ENCODE measurements around the gene TMA7. TPM values are rescaled to one million over a fixed set of nuclear protein-coding genes. Genes with fewer than 3 reads are reported as not detected.
A peak's percentile ranks its signal among the peaks of the same experiment; 100 is the strongest.
"Not testable (repeated sequence)": the region's sequence is repeated elsewhere in the genome, so short reads cannot be mapped to it uniquely, and the experiment has no call there.

TMA7 gene
- total RNA-seq (2014; rRNA removed; shearing (Covaris generic)): 479 and 535 TPM in 2 replicates

DNA sequence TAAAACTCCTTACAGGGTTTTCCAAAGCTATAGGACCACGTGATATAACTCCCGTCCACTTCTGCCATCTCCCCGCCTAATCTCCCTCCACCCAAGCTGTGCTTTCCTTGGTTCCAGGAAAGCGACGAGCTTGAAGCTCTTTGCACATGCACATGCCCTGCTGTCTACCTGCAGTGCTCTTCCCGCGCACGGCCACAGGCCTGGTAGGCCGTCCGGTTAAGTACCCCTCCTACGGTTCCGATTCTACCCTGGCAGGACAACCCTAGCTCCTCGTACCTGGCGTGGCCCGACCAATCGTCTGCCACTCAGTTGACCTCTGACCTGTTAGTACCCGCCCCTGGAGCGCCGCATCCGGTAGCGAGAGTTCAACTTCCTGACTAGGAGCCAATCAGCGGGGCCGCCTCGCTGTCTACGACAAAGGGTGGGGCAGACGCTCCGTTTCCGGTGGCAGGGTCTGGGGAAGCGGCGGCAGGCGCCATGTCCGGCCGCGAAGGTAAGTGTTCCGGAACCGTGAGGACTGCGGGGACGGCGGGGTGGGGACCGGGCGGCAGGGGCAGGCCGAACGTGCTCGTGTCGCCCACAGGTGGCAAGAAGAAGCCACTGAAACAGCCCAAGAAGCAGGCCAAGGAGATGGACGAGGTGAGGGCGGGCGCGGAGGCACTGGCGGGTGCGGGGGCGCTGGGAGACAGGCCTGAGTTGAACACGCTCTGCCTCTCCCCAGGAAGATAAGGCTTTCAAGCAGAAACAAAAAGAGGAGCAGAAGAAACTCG, at the start of gene TMA7, which contains the start of gene CCDC51:
Gene TMA7, plus strand, starts transcription at position 438 of the 770 bp plus-strand sequence. Its CDS starts 40 bp downstream, at position 478.
Gene CCDC51, minus strand, starts transcription at position 300 of the 770 bp plus-strand sequence. CDS start 4,991 bp downstream, outside the sequence.
- DNase-seq (ENCODE audit: low read depth): peak; percentile 94

DNA sequence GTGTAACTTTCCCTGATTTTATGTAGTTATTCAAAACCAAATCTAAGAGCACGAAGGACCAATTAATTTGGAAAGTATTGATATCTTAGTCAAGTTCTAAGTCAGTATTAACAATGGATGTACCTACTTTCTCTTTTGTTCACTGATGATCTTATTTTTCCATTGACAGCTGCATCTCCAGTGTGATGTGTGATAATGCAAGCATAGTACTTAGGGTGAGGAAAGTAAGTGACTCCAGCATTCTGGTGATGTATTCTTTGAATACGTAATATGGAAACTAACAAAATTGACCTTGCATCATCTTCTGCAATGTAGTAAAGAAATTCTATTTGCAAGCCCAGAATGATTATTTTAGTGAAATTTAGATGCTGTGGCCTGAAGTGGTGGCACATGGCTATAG, 45.7 kb upstream of the TMA7 start:
- no peak for DNase-seq (ENCODE audit: low read depth)

DNA sequence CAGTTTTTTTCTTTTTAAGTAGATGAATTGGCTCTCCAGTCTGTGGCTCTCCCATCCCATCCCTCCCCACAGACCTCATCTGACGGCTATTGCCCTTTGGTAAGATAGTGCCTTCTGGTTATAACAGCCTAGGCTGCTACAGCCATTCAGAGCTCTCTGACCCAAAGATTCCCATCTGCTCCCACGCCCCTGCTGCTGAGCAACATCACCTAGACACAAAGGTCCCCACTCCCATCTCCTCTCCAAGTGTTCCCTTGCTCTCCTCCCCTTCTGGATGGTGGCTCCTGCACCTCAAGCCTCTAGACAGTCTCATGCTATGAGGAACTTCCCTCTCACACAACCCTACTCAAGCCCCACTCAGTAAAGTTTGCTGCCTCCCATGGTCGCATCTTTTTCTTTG, 44.3 kb upstream of the TMA7 start:
- no peak for DNase-seq (ENCODE audit: low read depth)

DNA sequence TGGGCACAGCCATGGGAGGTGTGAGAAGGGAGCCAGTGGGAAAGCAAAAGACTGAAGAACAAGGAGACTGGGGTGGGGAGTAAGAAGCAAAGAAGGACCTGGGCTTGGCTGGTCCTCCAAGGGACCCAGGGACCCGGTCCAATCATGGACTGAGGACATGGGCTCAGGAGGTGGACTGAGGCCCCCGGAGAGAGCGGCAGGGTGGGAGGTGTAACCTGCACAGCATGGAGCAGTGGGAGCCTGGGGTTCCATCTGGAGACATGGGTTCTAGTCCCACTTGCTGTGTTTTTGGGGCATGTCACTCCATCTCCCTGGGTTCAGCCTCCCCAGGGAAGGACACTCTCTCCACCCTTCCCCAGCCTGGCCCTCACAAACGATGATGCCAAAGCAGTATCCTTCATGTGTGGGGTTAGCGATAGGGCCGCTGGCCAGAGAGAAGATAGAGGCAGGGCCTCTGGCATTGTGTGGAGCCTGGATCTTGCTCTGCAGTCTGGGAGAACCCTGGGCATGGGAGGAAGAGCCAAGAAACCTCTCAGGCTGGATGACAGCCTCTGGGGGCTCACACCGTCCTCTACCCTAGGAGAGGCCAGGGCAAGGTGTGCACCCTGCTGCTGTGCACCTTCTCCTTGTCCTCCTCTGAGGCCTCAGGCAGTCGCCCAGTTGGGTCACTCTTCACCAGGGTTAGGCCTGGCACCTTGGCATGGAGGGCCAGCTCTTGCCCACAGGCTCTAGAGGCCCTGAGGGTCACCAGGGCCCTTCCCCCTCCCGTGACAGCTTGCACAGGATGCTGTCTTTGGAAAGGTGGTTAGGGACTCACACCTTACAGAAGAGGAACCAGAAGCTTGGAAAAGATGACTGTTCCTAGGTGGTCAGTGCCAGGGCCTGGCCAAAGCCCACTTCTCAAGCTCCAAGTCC, 42.0 kb upstream of the TMA7 start:
- no peak for DNase-seq (ENCODE audit: low read depth)

DNA sequence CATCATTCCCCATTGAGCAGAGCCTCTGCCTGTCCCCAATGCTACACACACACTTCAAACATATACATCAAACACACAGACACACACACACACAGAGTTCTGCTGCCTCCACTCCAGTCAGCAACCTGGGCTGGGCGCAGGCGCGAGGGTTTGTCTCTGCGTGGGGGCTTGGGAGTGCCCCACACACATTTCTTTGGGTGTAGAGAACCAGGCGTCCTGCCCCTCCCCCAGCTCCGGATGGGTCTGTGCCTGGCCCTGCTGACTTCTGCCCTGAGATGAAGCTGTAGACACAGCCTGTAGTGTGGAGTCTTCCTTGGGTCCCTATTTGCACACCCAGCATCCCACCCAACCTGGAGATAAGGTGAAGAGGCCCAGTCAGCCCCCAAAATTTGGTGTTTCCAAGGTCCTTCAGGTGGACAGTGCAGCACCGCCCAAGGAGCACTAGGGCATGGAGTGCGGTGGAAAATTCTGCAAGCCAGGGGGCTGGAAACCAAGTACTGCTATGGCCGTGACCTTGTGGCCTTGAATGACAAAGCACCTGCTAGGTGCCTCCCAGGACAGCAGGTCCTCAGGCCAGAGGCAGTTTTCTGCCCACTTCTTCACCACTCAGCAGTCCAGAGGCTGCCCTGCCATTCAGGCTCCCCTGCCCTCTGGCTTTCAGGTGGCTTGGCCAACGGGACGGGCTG, 41.2 kb upstream of the TMA7 start:
- no peak for DNase-seq (ENCODE audit: low read depth)

DNA sequence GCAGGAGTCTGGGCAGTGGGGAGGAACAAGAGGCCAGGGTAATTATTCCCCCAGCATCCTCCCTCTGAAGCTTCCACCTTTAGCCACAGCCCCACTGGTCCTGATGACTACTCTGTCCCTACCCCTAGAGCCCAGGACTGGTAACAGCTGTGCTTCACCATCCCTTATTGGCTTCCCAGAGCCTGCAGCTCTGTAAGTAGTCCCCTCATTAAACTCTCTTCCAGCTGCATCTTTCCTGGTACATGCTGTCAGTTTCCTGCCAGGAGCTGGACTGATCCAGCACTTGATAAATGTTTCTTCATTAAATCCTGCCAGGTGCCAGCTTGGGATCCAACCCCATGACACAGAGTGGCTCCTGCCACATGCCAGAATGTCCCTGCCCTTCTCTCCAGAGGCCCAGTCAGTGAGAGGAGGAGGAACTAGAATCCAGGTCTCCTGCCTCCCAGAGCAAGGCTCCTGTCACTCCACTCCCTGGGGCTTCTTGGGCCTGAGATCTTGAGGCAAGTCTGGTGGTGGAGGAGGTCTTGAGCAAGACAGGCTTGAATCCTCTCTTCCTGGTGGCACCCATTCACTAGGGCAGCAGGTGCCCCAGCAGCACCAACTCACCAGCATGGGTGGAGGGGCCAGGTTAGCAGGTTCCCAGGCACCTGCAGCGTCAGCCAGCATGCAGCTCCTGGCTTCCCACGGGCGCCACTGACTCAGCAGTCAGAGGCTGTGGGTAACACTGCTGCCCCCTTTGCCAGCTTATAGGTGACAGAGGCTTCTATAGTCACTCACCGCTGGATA, 40.5 kb upstream of the TMA7 start:
- no peak for DNase-seq (ENCODE audit: low read depth)

GRCh38 chr3:48400824-48401433, 39.1 kb upstream of the TMA7 start:
- peak; percentile 70 for DNase-seq (ENCODE audit: low read depth)

- not testable (repeated sequence) for DNase-seq (ENCODE audit: low read depth)
Observed at GRCh38 chr3:48401434-48401901, 38.6 kb upstream of the TMA7 start.

DNA sequence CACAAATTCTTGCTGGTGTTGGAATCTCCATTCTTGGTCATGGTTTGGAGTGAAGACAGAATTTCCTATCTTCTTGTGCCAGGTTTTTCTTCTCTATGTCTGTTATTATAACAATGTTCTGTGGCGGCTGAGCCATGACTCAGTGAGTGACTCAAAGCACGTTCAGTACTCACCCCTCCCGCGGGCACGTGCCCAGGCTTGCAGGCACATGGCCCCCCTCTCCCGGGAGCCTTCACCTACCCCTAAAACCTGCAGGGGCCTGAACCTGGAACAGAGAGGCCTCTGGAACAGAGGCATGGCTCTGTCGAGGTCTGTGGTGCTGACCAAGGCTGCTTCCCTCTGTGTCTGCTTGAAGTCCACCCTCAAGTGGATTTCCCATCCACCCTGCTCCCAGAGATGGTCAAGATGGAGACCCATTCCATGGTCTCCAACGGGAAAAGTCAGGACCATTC, 37.8 kb upstream of the TMA7 start:
- DNase-seq (ENCODE audit: low read depth): peak; percentile 85

GRCh38 chr3:48402907-48403306, 37.1 kb upstream of the TMA7 start:
- DNase-seq (ENCODE audit: low read depth): no peak

- DNase-seq (ENCODE audit: low read depth): no peak
Observed at GRCh38 chr3:48403533-48404439, 36.3 kb upstream of the TMA7 start.

DNA sequence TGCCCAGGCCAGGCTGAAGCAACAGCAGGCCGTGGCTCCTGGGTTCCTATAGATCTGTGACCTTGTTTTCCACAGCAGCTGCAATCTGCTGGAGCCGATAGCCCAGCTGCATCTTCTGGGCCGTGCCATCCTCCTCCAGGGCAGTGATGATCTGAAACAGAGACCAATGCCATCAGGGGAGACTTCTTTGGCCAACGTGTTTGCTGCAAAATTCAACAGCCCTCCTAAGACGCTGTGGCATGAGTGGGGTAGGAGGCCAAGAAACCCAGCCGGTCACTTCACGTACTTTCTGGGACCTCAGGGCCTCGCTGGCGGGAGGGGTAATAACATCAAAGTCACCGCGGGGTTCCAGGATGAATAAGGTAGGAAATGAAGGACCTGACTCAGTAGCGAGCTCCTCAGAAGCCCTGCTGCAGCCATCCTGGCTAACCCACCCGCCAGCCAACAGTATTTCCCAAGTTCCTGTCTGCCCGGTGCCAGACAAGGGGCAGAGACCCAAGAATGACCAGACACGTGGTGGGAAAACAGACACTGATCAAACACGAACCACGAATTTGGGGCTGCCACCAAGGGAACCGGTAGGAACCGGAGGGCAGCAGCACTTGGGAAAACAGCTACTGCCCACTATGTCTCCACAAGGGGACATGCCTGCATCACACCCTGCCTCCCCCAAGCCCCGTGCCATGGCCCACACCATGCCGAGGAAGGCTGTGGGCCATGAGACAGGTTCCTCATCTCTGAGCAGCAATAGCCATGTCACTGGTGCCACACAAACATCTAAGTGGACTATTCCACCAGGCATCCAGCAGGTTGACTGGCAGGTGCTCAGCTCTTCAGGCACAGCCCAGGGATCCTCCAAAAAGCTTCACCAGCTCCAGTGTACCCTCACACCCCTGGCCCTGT, 35.4 kb upstream of the TMA7 start:
- no peak for DNase-seq (ENCODE audit: low read depth)

DNA sequence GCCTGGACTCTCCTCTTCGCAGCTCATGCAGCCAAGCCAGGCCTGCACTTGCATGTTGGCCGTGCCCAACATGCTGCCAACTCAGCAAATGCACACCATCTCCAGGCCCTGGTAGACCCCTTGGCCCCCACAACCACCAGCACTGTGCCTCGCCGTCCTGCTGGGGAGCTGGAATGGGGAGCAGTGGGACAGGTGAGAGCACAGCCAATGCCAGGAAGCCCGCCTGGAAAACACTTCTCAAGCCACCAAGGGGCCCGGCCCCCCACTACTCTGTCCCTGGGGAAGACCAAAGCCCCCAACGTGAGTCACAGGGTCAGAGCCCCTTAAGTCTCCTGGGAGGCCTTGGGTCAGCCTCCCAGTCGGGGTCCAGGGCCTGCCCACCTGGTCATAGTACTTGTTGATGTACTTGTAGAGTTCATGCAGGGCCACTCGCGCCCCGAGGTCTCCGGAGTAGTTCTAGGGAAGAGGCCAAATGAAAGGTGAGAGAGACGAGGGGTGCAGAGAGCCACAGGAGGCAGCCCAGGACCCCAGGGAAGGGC, 34.6 kb upstream of the TMA7 start:
- no peak for DNase-seq (ENCODE audit: low read depth)

DNA sequence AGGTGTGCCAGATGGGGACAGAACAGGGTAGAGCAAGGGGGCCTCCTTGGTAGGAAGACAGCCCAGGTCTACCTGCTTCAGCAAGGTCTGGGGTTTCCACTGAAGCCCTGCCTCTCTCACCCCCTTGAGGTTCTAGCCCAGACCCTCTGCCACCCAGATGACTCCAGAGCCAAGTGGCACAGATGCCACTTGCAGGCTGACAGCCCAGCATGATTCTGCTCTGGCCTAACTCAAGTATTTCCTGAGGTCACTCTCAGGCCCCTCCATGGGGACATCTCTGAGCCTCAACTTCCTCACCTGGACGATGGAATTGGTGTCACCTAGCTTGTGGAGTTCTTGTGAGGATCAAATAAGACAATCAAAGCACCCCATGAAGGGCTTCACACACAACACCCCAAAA, 34.1 kb upstream of the TMA7 start:
- no peak for DNase-seq (ENCODE audit: low read depth)

- no peak for DNase-seq (ENCODE audit: low read depth)
Observed at GRCh38 chr3:48406443-48407431, 33.3 kb upstream of the TMA7 start.

- no peak for DNase-seq (ENCODE audit: low read depth)
Observed at GRCh38 chr3:48407542-48408099, 32.4 kb upstream of the TMA7 start.

All from M059J (cell line).